Mesodermal cell (in vitro differentiated cells): ENCODE measurements around the gene WFIKKN1.

Source experiments
- H3K27ac ChIP-seq: 2 replicates; pipeline ENCODE4 v1.7.0; 2013; ENCODE audit warnings: mild to moderate bottlenecking, low read depth, low read length, moderate library complexity; ENCODE audit not compliant: severe bottlenecking
- H3K36me3 ChIP-seq: 2 replicates; pipeline ENCODE4 v1.7.1; 2013; ENCODE audit warnings: mild to moderate bottlenecking, low read length, moderate library complexity; ENCODE audit not compliant: control insufficient read depth, insufficient read depth
- H3K4me1 ChIP-seq: one replicate; pipeline ENCODE4 v1.7.1; 2013; ENCODE audit warnings: mild to moderate bottlenecking, low read length; ENCODE audit not compliant: insufficient read depth, control insufficient read depth, poor library complexity, severe bottlenecking
- H3K4me3 ChIP-seq: 2 replicates; pipeline ENCODE4 v1.7.0; 2013; ENCODE audit warnings: low read length, control low read depth, mild to moderate bottlenecking; ENCODE audit not compliant: insufficient read depth, poor library complexity, severe bottlenecking; ENCODE audit errors: extremely low read depth
- H3K9me3 ChIP-seq: 2 replicates; pipeline ENCODE4 v1.7.1; 2013; ENCODE audit warnings: mild to moderate bottlenecking, low read length, moderate library complexity; ENCODE audit not compliant: control insufficient read depth
- WGBS, 2 experiments: methylation state at CpG; one replicate each; pipeline ENCODE4 v1.1.5; 2013; ENCODE audit warnings: missing lambda C conversion rate in 2 of 2; ENCODE audit not compliant: insufficient coverage in 2 of 2; 5-methylcytosine and 5-hydroxymethylcytosine counted together

Gene WFIKKN1

GRCh38 chr16:648781-649589 is 18.2 kb downstream of the WFIKKN1 start, which contains the start of gene WDR90:
TSS of gene WDR90 (plus strand) at chr16:649365. CDS start at chr16:649417, 52 bp downstream.
- H3K27ac ChIP-seq: peak within 1 kb of the TSS; percentile 77

GRCh38 chr16:649631-650030 is 18.8 kb downstream of the WFIKKN1 start:
- Histone ChIP-seq H3K36me3 (peaks cover 16% of the 10 kb centered on the region), H3K4me3 (peak overlapping the region; percentile 66), H3K9me3 (no peaks in the 10 kb centered on the region), H3K4me1 (peaks cover 7% of the 10 kb centered on the region), H3K27ac (no peak overlapping the region)
- WGBS, 2 experiments: 10 to 11% methylated on average over 29 to 35 of the region's 44 CpGs

More at GRCh38 chr16:648781-649589, 18.2 kb downstream of the WFIKKN1 start, which contains the start of gene WDR90:
- peaks cover 14% of the 10 kb centered on the region for H3K36me3 ChIP-seq
- H3K4me1 ChIP-seq: peaks cover 7% of the 10 kb centered on the region
- WGBS, 2 experiments: 4% methylated on average over 69 to 91 of the region's 91 CpGs
- H3K9me3 ChIP-seq: no peaks in the 10 kb centered on the region
- H3K4me3 ChIP-seq: peak within 1 kb of the TSS; percentile 66

- peaks cover 7% of the 10 kb centered on the region for H3K4me1 ChIP-seq
- no peaks in the 10 kb centered on the region for H3K9me3 ChIP-seq
- no peak overlapping the region for H3K27ac ChIP-seq
- no peak overlapping the region for H3K4me3 ChIP-seq
- 93 to 95% methylated on average over 19 to 22 of the region's 22 CpGs for WGBS, 2 experiments
- H3K36me3 ChIP-seq: peaks cover 20% of the 10 kb centered on the region
These were observed 21.1 kb downstream of the WFIKKN1 start for GRCh38 chr16:651844-652243.

- no peak overlapping the region for H3K27ac ChIP-seq
- 94 to 95% methylated on average over 27 to 28 of the region's 28 CpGs for WGBS, 2 experiments
- H3K36me3 ChIP-seq: peaks cover 20% of the 10 kb centered on the region
- H3K4me1 ChIP-seq: peaks cover 7% of the 10 kb centered on the region
- no peaks in the 10 kb centered on the region for H3K9me3 ChIP-seq
- no peak overlapping the region for H3K4me3 ChIP-seq
These were observed 21.9 kb downstream of the WFIKKN1 start for GRCh38 chr16:652454-653305.

- WGBS, 2 experiments: 93 to 96% methylated on average over 8 to 11 of the region's 12 CpGs
- H3K4me3 ChIP-seq: no peak overlapping the region
- H3K27ac ChIP-seq: no peak overlapping the region
- H3K4me1 ChIP-seq: no peaks in the 10 kb centered on the region
- H3K9me3 ChIP-seq: no peaks in the 10 kb centered on the region
- H3K36me3 ChIP-seq: peaks cover 25% of the 10 kb centered on the region
These were observed 23.2 kb downstream of the WFIKKN1 start for GRCh38 chr16:654034-654433.

GRCh38 chr16:657487-657886 is 26.7 kb downstream of the WFIKKN1 start:
- WGBS, 2 experiments: 95 to 96% methylated on average over 18 to 20 of the region's 22 CpGs
- H3K36me3 ChIP-seq: peaks cover 21% of the 10 kb centered on the region

GRCh38 chr16:658679-659571 is 28.1 kb downstream of the WFIKKN1 start:
- no peak overlapping the region for H3K4me3 ChIP-seq
- H3K36me3 ChIP-seq: peaks cover 15% of the 10 kb centered on the region
- no peaks in the 10 kb centered on the region for H3K9me3 ChIP-seq
- H3K4me1 ChIP-seq: peaks cover 4% of the 10 kb centered on the region
- no peak overlapping the region for H3K27ac ChIP-seq
- 93 to 95% methylated on average over 31 to 34 of the region's 35 CpGs for WGBS, 2 experiments

More at GRCh38 chr16:657487-657886, 26.7 kb downstream of the WFIKKN1 start:
- H3K4me1 ChIP-seq: peaks cover 4% of the 10 kb centered on the region
- no peak overlapping the region for H3K27ac ChIP-seq
- no peaks in the 10 kb centered on the region for H3K9me3 ChIP-seq
- no peak overlapping the region for H3K4me3 ChIP-seq

- 88 to 93% methylated on average over 19 to 20 of the region's 20 CpGs for WGBS, 2 experiments
- Histone ChIP-seq H3K27ac (no peak overlapping the region), H3K4me1 (peaks cover 4% of the 10 kb centered on the region), H3K4me3 (no peak overlapping the region), H3K9me3 (no peaks in the 10 kb centered on the region), H3K36me3 (peaks cover 13% of the 10 kb centered on the region)
These were observed 28.8 kb downstream of the WFIKKN1 start for GRCh38 chr16:659618-660017.

- Histone ChIP-seq H3K36me3 (peaks cover 13% of the 10 kb centered on the region), H3K27ac (no peak overlapping the region)
- WGBS, 2 experiments: 75 to 80% methylated on average over 5 to 6 of the region's 6 CpGs
These were observed 29.3 kb downstream of the WFIKKN1 start for GRCh38 chr16:660132-660458.

More at GRCh38 chr16:660132-660458, 29.3 kb downstream of the WFIKKN1 start:
- H3K4me3 ChIP-seq: no peak overlapping the region
- no peaks in the 10 kb centered on the region for H3K9me3 ChIP-seq
- peaks cover 4% of the 10 kb centered on the region for H3K4me1 ChIP-seq
